Measurements from ENCODE around the gene DEFB114.
"Not testable (repeated sequence)": the region's sequence is repeated elsewhere in the genome, so short reads cannot be mapped to it uniquely, and the experiment has no call there.

Gene DEFB114

DNA sequence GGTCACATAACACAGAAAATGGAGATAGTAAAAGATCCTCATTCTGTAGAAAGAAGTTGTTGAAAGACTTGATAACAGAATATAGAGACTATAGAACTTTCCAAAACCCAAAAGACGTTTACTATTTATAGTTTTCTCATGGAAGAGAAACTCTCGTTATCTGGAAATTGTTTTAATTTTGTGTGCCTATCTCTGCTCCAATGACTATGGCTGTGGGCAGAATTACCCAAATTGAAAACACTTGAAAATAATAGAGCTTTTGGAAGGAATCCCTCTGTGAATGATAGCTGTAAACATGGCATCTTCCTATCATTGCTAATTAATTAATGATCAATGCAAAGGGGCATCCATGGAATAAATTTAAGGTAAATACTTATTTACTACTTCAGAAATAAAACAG, at the start of gene DEFB114:
Gene DEFB114 (minus strand): TSS at position 101 of the 400 bp plus-strand sequence. CDS start 59 bp downstream, at position 42.
- DNase-seq = no peak

- no peak for DNase-seq
These were observed 43.9 kb upstream of the DEFB114 start for GRCh38 chr6:50007819-50008218.

DNA sequence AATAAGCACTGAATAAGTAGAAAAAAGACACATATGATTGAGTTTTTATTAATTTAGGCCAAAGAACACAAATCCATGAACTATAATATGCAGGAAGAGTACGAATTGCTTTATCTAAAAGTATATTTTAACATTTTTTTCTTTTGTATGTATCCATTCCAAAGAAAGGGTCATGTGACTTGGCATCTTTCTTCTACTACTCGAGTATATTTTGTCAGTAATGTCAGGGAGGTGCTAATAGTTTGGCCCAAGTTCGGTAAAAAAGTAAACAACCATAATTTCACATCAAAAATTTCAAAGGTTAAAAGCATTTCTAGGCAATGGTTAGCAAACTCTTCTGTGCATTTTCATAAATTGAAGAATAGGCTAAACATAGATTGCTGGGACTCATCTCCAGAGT, 39.2 kb upstream of the DEFB114 start:
- no peak for DNase-seq

- no peak for DNase-seq
These were observed 31.3 kb upstream of the DEFB114 start for GRCh38 chr6:49995278-49995677.

DNA sequence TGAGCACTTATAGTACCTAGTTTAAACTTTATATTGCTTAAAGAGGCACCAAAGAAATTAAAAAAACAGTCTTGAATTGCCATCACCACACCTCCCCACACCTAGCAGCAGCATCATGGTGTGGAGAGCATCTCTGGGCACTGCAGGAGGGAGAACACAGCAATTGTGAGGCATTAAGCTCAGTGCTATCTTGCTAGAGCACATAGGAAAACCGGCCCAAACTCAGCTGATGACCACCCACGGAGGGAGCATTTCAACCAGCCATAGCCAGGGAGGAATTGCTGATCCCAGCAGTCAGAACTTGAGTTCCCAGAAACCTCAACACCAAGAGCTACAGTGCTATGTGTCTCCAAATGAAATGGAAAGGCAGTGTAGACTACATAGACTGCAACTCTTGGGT, 24.9 kb upstream of the DEFB114 start:
- no peak for DNase-seq

GRCh38 chr6:49987749-49988148, 23.8 kb upstream of the DEFB114 start:
- no peak for DNase-seq

DNA sequence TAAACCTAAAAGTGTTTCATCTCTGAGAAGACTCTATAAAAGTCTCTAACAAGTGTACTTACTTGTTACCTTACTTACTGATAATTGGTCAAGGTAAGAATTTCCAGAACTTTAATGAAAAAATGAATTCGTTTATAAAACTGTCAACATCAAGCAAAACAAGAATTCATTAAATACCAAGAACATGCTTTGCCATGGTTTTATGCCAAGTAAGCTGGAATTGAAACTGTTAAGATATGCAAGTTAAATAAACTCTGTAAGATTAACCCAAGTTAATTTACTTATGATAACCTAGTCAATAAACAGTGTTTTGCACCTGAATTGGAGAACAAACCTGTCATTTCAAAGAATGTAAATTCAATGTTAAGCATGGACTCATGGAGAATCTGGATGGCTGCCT, 22.6 kb upstream of the DEFB114 start:
- no peak for DNase-seq

GRCh38 chr6:49982046-49982445, 18.1 kb upstream of the DEFB114 start:
- DNase-seq = no peak

GRCh38 chr6:49980898-49981297, 16.9 kb upstream of the DEFB114 start:
- no peak for DNase-seq

DNA sequence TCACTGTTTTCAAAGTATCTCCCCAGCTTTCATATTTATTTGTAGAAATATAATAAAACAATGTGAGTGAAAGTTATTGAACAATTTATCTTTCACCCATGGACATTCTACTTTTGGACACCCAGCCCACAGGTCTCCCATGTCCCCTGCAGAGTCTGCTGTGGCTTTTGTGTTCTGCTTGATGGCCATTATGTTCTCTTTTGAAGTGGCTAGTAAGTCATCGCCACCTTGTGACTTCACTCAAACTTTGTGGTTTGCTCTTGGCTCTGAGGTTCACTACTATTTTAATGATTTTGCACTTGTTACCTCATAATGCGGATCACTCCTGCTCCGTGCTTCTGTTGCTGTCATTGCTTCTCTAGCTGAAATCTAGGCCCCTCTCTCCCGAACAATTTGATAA, 15.6 kb upstream of the DEFB114 start:
- DNase-seq = no peak

- no peak for DNase-seq
These were observed 14.6 kb upstream of the DEFB114 start for GRCh38 chr6:49978332-49979226.

DNA sequence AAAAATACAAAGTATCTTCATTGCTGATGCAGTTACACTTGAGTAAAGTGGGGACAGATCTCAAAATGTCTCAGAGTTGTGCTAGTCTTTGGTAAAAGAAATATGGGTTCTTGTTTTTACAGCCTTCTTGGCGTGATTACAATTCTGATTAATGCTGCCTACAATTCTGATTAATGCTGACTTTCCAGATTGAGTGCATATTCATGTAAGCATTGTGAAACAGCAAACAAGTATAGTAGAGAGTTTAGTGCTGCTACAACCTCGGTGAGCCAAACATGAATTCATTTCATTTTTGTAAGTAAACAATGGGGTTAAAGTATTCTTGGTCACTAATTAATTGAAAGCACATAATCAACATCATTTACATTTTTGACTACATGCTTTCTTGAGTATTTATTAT, 5.6 kb upstream of the DEFB114 start, which contains the start of gene DEFB113:
Gene DEFB113 (minus strand): TSS at position 21 of the 400 bp plus-strand sequence. CDS start 0 bp downstream, at position 21.
- no peak for DNase-seq

DNA sequence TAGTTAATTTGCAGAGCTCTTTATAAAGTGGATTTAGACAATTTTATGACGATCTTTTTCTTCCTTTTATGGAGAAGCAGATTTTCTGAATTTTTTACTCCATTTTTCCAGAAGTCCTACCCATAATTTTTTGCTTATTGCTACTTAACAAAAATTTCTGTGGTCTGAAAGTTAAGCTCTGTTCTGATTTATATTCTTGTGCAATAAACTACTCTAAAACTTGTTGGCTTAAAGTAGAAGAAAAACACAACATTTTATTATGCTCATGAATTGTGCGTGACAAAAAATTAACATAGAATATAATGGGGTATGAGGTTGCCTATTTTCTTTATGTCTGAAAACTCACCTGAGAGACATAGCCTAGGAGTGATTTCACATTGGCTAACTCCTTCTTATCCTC, 2.9 kb upstream of the DEFB114 start:
- no peak for DNase-seq

- DNase-seq = no peak
These were observed 2.4 kb upstream of the DEFB114 start for GRCh38 chr6:49966334-49966733.

- no peak for DNase-seq
These were observed 5.8 kb downstream of the DEFB114 start for GRCh38 chr6:49958180-49958579.

DNA sequence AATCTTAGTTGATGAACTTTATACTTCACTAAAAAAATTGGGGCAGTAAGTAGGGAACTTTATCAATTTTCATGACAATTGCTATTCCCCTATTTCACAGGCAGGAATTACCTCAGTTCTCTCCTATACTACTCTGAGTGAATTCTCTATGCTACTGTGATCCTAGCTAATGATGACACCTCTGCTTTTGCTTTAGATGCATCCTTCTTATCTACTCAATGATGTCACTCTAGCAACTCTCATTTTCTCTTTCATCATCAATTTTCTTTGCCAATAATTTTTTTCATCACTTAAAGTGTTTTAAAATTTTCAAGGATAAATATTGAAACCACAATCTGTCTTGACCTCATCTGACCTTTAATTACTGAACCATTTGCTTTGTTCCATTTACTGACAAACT, 8.1 kb downstream of the DEFB114 start:
- DNase-seq = no peak

GRCh38 chr6:49951926-49952325, 12.0 kb downstream of the DEFB114 start:
- DNase-seq = no peak

DNA sequence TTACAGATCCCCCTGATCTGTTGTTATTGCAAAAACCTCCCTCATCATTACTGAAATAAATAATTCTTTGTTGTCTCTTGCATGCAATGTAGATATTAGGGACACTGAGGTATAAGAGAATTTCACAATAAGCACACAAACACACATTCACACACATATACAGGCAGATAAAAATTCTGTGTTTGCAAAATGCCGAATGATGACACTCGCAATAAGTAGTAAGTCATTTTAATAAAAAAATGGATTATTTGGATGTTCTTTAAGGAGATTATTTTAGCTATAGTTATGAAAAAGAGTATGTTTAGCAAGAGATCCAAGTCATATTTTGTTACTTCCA, 13.6 kb downstream of the DEFB114 start:
- no peak for DNase-seq

- DNase-seq = no peak
These were observed 14.9 kb downstream of the DEFB114 start for GRCh38 chr6:49949062-49949461.

DNA sequence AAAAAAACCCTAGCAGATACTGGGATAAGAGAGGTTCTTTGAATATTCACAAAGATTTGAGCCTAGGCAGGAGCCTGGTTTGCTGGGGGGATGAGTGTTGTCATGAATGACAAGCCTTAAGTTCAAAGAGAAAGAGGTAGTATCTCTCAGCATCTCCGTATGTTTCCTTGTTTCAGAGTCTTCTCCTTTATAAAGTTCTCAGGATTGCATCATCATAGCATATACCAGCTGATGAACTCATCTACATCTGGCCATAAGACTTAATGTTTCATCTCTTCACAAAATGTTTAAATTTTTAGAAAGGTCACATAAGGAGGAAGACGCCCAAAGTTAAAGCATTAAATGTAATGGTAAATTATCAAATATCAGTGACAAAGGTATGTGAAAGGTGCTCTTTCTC, 17.1 kb downstream of the DEFB114 start:
- no peak for DNase-seq

- DNase-seq = not testable (repeated sequence)
These were observed 19.9 kb downstream of the DEFB114 start for GRCh38 chr6:49944068-49944467.

- DNase-seq = no peak
These were observed 23.9 kb downstream of the DEFB114 start for GRCh38 chr6:49939993-49940498.

DNA sequence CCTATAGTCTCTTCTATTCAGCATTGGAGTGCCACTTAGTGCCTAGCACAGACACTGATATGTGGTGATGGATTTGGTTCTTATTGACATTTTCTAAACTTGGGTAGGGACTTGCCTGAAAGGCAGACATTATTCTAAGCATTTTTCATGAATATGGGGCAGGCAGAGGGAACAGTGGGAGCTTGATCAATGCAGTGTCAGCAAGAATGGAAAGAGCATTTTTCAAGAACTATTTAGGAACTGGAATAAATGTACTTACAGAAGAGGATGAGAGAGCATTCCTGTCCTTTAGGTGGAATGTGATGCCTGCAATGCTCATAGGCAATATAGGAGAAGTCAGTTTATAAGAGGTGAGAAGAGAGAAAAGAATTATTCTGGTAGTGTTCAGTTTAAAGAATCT, 26.2 kb downstream of the DEFB114 start:
- DNase-seq = no peak

- no peak for DNase-seq
These were observed 26.9 kb downstream of the DEFB114 start for GRCh38 chr6:49937017-49937416.

GRCh38 chr6:49935387-49935786, 28.6 kb downstream of the DEFB114 start:
- DNase-seq = no peak
